Mesodermal cell (in vitro differentiated cells): ENCODE data around the gene AADAC.
"Not testable (repeated sequence)": the region's sequence is repeated elsewhere in the genome, so short reads cannot be mapped to it uniquely, and the experiment has no call there.

ENCODE experiments used
- H3K27ac ChIP-seq: 2 replicates; pipeline ENCODE4 v1.7.0; 2013; ENCODE audit warnings: mild to moderate bottlenecking, low read depth, low read length, moderate library complexity; ENCODE audit not compliant: severe bottlenecking
- H3K36me3 ChIP-seq: 2 replicates; pipeline ENCODE4 v1.7.1; 2013; ENCODE audit warnings: mild to moderate bottlenecking, low read length, moderate library complexity; ENCODE audit not compliant: control insufficient read depth, insufficient read depth
- H3K4me1 ChIP-seq: one replicate; pipeline ENCODE4 v1.7.1; 2013; ENCODE audit warnings: mild to moderate bottlenecking, low read length; ENCODE audit not compliant: insufficient read depth, control insufficient read depth, poor library complexity, severe bottlenecking
- H3K4me3 ChIP-seq: 2 replicates; pipeline ENCODE4 v1.7.0; 2013; ENCODE audit warnings: low read length, control low read depth, mild to moderate bottlenecking; ENCODE audit not compliant: insufficient read depth, poor library complexity, severe bottlenecking; ENCODE audit errors: extremely low read depth
- H3K9me3 ChIP-seq: 2 replicates; pipeline ENCODE4 v1.7.1; 2013; ENCODE audit warnings: mild to moderate bottlenecking, low read length, moderate library complexity; ENCODE audit not compliant: control insufficient read depth
- WGBS, 2 experiments: methylation state at CpG; one replicate each; pipeline ENCODE4 v1.1.5; 2013; ENCODE audit warnings: missing lambda C conversion rate in 2 of 2; ENCODE audit not compliant: insufficient coverage in 2 of 2; 5-methylcytosine and 5-hydroxymethylcytosine counted together

AADAC gene

GRCh38 chr3:151796105-151796680 lies 17.7 kb upstream of the AADAC start:
- Histone ChIP-seq H3K4me3 (no peak overlapping the region), H3K27ac (no peak overlapping the region), H3K9me3 (no peaks in the 10 kb centered on the region), H3K36me3 (no peaks in the 10 kb centered on the region), H3K4me1 (peaks cover 3% of the 10 kb centered on the region)
- no CpG with 5 or more reads among the region's 1 CpG for WGBS, 2 experiments

GRCh38 chr3:151798466-151798865 lies 15.4 kb upstream of the AADAC start:
- no peak overlapping the region for H3K4me3 ChIP-seq
- H3K36me3 ChIP-seq, result no peaks in the 10 kb centered on the region
- H3K9me3 ChIP-seq, result no peaks in the 10 kb centered on the region
- 83 to 100% methylated on average over 1 to 2 of the region's 2 CpGs for WGBS, 2 experiments
- H3K4me1 ChIP-seq, result peaks cover 3% of the 10 kb centered on the region
- no peak overlapping the region for H3K27ac ChIP-seq

- H3K27ac ChIP-seq, result no peak overlapping the region
- no peaks in the 10 kb centered on the region for H3K9me3 ChIP-seq
- 20% methylated on average over 1 of the region's 2 CpGs; no CpG with 5 or more reads in 1 of the 2 experiments for WGBS, 2 experiments
- no peak overlapping the region for H3K4me3 ChIP-seq
- no peaks in the 10 kb centered on the region for H3K36me3 ChIP-seq
- peaks cover 3% of the 10 kb centered on the region for H3K4me1 ChIP-seq
Measured at GRCh38 chr3:151800431-151800830, 13.5 kb upstream of the AADAC start.

GRCh38 chr3:151804267-151804666 lies 9.6 kb upstream of the AADAC start:
- WGBS, 2 experiments, result no CpG with 5 or more reads among the region's 1 CpG
- Histone ChIP-seq H3K27ac (no peak overlapping the region), H3K36me3 (no peaks in the 10 kb centered on the region), H3K9me3 (peaks cover 18% of the 10 kb centered on the region), H3K4me1 (peaks cover 3% of the 10 kb centered on the region), H3K4me3 (no peak overlapping the region)

GRCh38 chr3:151806838-151807237 lies 7.1 kb upstream of the AADAC start:
- Histone ChIP-seq H3K36me3 (no peaks in the 10 kb centered on the region), H3K27ac (no peak overlapping the region), H3K9me3 (peaks cover 32% of the 10 kb centered on the region), H3K4me1 (no peaks in the 10 kb centered on the region), H3K4me3 (no peak overlapping the region)
- 77 to 86% methylated on average over 9 to 15 of the region's 15 CpGs for WGBS, 2 experiments

- not testable (repeated sequence) for H3K4me1 ChIP-seq, H3K27ac ChIP-seq, H3K4me3 ChIP-seq, H3K36me3 ChIP-seq
- H3K9me3 ChIP-seq, result peaks cover 32% of the 10 kb centered on the region
- 100% methylated on average over 2 of the region's 3 CpGs for WGBS, 2 experiments
Measured at GRCh38 chr3:151808926-151809325, 5.0 kb upstream of the AADAC start.

- H3K4me1 ChIP-seq, result no peaks in the 10 kb centered on the region
- no peaks in the 10 kb centered on the region for H3K36me3 ChIP-seq
- H3K9me3 ChIP-seq, result peaks cover 30% of the 10 kb centered on the region
- WGBS, 2 experiments, result 92 to 100% methylated on average over 2 of the region's 2 CpGs
- H3K27ac ChIP-seq, result no peak overlapping the region
- no peak overlapping the region for H3K4me3 ChIP-seq
Measured at GRCh38 chr3:151811474-151811873, 2.4 kb upstream of the AADAC start.

GRCh38 chr3:151814588-151814987 lies 672 bp downstream of the AADAC start:
- no peak overlapping the region for H3K4me3 ChIP-seq
- H3K36me3 ChIP-seq, result no peaks in the 10 kb centered on the region
- H3K4me1 ChIP-seq, result no peaks in the 10 kb centered on the region
- H3K9me3 ChIP-seq, result peaks cover 11% of the 10 kb centered on the region
- WGBS, 2 experiments, result 89 to 90% methylated on average over 3 of the region's 3 CpGs
- H3K27ac ChIP-seq, result no peak overlapping the region

GRCh38 chr3:151816091-151816604 lies 2.2 kb downstream of the AADAC start:
- Histone ChIP-seq H3K27ac (no peak overlapping the region), H3K9me3 (no peaks in the 10 kb centered on the region), H3K4me1 (no peaks in the 10 kb centered on the region), H3K4me3 (no peak overlapping the region), H3K36me3 (no peaks in the 10 kb centered on the region)
- WGBS, 2 experiments, result 57% methylated on average over 2 of the region's 3 CpGs; no CpG with 5 or more reads in 1 of the 2 experiments

- no peak overlapping the region for H3K27ac ChIP-seq
- 94 to 100% methylated on average over 2 to 5 of the region's 5 CpGs for WGBS, 2 experiments
- H3K36me3 ChIP-seq, result no peaks in the 10 kb centered on the region
- H3K4me1 ChIP-seq, result no peaks in the 10 kb centered on the region
- no peaks in the 10 kb centered on the region for H3K9me3 ChIP-seq
- H3K4me3 ChIP-seq, result no peak overlapping the region
Measured at GRCh38 chr3:151817473-151817872, 3.6 kb downstream of the AADAC start.

- Histone ChIP-seq H3K27ac (no peak overlapping the region), H3K9me3 (no peaks in the 10 kb centered on the region), H3K36me3 (no peaks in the 10 kb centered on the region), H3K4me1 (no peaks in the 10 kb centered on the region), H3K4me3 (no peak overlapping the region)
- 90 to 100% methylated on average over 2 to 4 of the region's 4 CpGs for WGBS, 2 experiments
Measured at GRCh38 chr3:151818361-151818760, 4.4 kb downstream of the AADAC start.
